Cortex of kidney (tissue), 1 donor: ENCODE data around the gene CSPG4.
"Not testable (repeated sequence)": the region's sequence is repeated elsewhere in the genome, so short reads cannot be mapped to it uniquely, and the experiment has no call there.

Source experiments
- DNase-seq: peaks from one replicate; lab custom pipeline; 2025; lab: John Stamatoyannopoulos, UW

CSPG4 gene

GRCh38 chr15:75648156-75649000, 64.3 kb downstream of the CSPG4 start:
- DNase-seq, result no peak

- DNase-seq, result no peak
These were observed 65.1 kb downstream of the CSPG4 start, which contains the start of gene SNX33 for GRCh38 chr15:75647370-75648155. Gene SNX33 (plus strand): TSS chr15:75647912. CDS start chr15:75649103, 1,191 bp downstream.

- DNase-seq, result no peak
These were observed 65.7 kb downstream of the CSPG4 start for GRCh38 chr15:75646944-75647364.

- no peak for DNase-seq
These were observed 66.3 kb downstream of the CSPG4 start for GRCh38 chr15:75646112-75646943.

GRCh38 chr15:75644376-75644775, 68.3 kb downstream of the CSPG4 start:
- no peak for DNase-seq

- no peak for DNase-seq
These were observed 71.0 kb downstream of the CSPG4 start for GRCh38 chr15:75641603-75642002.

GRCh38 chr15:75641179-75641503, 71.5 kb downstream of the CSPG4 start:
- no peak for DNase-seq

GRCh38 chr15:75640483-75641178, 72.0 kb downstream of the CSPG4 start:
- DNase-seq, result no peak

GRCh38 chr15:75639709-75640482, 72.8 kb downstream of the CSPG4 start, which contains the start of gene IMP3:
Gene IMP3 (minus strand): TSS chr15:75640224. CDS start chr15:75640168, 56 bp downstream.
- DNase-seq, result peak; percentile 48

- no peak for DNase-seq
These were observed 73.4 kb downstream of the CSPG4 start for GRCh38 chr15:75639191-75639708.

- no peak for DNase-seq
These were observed 75.2 kb downstream of the CSPG4 start for GRCh38 chr15:75637245-75638009.

- DNase-seq, result no peak
These were observed 76.6 kb downstream of the CSPG4 start for GRCh38 chr15:75636026-75636425.

GRCh38 chr15:75633922-75634321, 78.7 kb downstream of the CSPG4 start:
- DNase-seq, result not testable (repeated sequence)

GRCh38 chr15:75631935-75632334, 80.7 kb downstream of the CSPG4 start:
- no peak for DNase-seq

GRCh38 chr15:75625542-75626347, 86.9 kb downstream of the CSPG4 start, which contains the start of gene SNUPN:
Gene SNUPN (minus strand): TSS chr15:75625725. CDS start chr15:75621051, 4,674 bp downstream.
- peak; percentile 68 for DNase-seq
